GM12891 (cell line): ENCODE measurements around the gene IQGAP3.
A peak's percentile ranks its signal among the peaks of the same experiment; 100 is the strongest.

ENCODE experiments used
- DNase-seq: peaks from one replicate; pipeline ENCODE4 v3.0.0; 2011; ENCODE audit warnings: low spot score; ENCODE audit not compliant: insufficient read length
- FAIRE-seq: peaks from 2 replicates; lab custom pipeline; 2011; peaks lifted over from hg19 to GRCh38; lab: Jason Lieb, UNC
- PAX5 ChIP-seq: IDR thresholded peaks from 2 replicates; pipeline ENCODE4 v1.6.1; 2011; ENCODE audit warnings: low read length, moderate library complexity, mild to moderate bottlenecking; ENCODE audit not compliant: insufficient read depth, severe bottlenecking
- POLR2A ChIP-seq: IDR thresholded peaks from 2 replicates; pipeline ENCODE4 v1.6.1; 2011; ENCODE audit warnings: low read depth, low read length, control low read depth
- POLR2AphosphoS5 ChIP-seq: IDR thresholded peaks from 2 replicates; pipeline ENCODE4 v1.6.1; 2011; ENCODE audit warnings: low read depth, low read length, control low read depth
- POU2F2 ChIP-seq: IDR thresholded peaks from 2 replicates; pipeline ENCODE4 v1.6.1; 2011; ENCODE audit warnings: low read depth, mild to moderate bottlenecking, control low read depth, low read length, moderate library complexity
- SPI1 ChIP-seq: IDR thresholded peaks from 2 replicates; pipeline ENCODE4 v1.6.1; 2011; ENCODE audit warnings: low read depth, low read length, control low read depth
- TAF1 ChIP-seq: IDR thresholded peaks from 2 replicates; pipeline ENCODE4 v1.6.1; 2011; ENCODE audit warnings: low read depth, low read length, control low read depth

IQGAP3 gene

DNA sequence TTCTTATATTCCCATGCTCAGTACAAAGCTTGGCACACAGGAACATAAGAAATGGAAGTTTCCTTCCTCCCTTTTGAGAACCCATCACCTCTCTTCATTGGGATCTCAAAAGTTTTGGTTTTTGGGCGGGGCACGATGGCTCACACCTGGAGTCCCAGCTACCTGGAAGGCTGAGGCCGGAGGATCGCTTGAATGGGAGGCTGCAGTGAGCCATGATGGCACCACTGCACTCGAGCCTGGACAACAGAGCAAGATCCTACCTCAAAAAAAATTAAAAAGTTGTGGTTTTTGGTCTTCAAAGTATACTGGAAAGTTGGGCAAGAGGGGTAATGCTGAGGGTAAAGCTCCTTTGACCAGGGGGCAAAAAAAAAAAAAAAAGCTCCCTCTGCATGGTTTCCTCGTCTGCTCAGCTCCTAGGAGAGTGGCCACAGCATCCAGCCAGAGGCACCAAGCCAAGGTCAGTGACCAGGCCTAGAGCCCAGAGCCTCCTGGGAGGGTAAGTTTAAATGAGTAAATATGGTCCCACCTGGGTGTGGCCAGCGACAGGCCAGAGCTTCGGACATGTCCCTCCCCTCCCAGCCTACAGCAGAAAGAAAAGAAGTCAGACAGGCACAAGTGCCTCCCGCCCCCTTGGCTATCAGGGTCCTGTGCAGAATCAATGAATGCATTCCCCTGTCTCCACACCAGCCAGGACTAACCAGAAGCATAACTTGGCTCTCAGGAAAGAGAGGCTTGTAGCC is 76.8 kb downstream of the IQGAP3 start:
- no peak for TF ChIP-seq POLR2AphosphoS5
- no peak for TF ChIP-seq PAX5
- TF ChIP-seq POLR2A, result no peak
- no peak for TF ChIP-seq TAF1
- no peak for TF ChIP-seq POU2F2
- TF ChIP-seq SPI1, result no peak
- FAIRE-seq (no peak), DNase-seq (no peak)

DNA sequence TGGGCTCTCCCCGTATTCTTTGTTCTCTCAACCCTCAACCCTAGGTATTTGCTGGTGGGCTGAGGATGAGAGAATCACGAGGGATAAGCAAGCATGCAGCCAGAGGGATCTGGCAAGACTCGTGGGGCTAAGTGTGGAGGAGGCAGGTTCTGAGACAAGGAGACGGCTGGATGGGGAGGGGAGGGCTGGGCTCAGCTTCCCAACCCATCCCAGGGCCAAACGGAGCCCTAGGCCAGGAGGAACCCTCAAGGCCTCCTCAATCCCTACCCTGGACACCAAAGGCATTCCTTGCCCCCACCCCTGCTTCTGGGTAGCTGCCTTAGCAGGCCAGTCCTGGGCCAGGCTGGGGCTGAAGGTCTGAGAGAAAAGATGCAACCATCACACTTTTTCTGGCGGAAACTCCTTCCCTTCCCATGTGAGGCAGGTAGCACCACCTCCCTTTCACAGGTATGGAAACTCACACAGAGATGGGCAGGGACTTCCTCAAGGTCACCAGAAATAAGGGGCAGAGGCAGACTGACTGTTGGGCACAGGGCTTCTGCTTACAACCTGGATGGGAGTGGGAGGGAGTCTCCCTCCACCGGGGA is 78.0 kb downstream of the IQGAP3 start:
- DNase-seq (no peak), FAIRE-seq (no peak)
- TF ChIP-seq PAX5, result no peak
- no peak for TF ChIP-seq SPI1
- no peak for TF ChIP-seq TAF1
- no peak for TF ChIP-seq POU2F2
- no peak for TF ChIP-seq POLR2A
- TF ChIP-seq POLR2AphosphoS5, result no peak

DNA sequence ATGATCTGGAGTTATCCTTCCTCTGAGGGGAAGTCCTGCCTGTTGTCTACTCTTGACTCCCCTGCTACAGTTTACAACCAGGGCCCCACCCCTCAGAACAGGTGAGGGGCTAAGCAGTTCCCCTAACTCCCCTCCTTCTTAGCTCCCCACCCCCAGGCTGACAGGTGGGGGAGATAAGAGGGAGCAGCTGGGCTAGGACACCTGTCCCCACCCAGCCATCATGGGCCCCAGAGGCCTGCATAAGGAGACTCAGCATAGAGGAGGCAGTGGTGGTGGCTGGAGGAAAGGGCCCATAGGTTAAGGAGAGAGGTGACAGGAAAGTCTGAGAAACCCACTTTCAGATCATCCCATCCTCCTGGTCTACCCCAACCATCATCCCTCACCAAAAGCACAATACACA is 78.6 kb downstream of the IQGAP3 start:
- TF ChIP-seq POLR2A, result no peak
- no peak for TF ChIP-seq TAF1
- TF ChIP-seq POLR2AphosphoS5, result no peak
- TF ChIP-seq POU2F2, result no peak
- TF ChIP-seq SPI1, result no peak
- no peak for TF ChIP-seq PAX5
- DNase-seq, result no peak
- FAIRE-seq, result no peak

DNA sequence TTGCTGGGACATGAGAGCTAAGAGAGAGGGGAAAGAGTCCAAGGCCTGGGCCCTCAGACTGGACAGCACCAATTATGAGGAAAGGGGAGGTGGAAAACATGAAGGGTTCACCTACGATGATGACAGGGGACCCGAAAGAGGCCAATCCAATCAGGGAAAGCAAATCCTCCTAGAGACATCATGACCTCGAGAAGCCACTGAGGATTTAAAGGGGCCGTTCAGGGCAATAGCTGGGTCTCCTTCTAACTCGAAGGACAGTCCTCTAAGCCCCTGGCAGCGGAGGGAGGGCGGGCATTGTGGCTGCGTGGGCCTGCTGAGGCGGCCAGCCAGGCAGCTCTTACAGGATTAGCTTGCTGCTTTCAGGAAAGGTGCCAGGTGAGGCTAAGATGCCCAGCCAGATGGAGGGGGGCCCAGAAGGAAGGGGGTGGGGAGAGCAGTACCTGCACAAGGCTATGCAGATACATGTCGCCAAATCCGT is 79.2 kb downstream of the IQGAP3 start:
- no peak for DNase-seq
- FAIRE-seq, result peak; percentile 50
- TF ChIP-seq POLR2A, result no peak
- no peak for TF ChIP-seq TAF1
- no peak for TF ChIP-seq SPI1
- no peak for TF ChIP-seq POU2F2
- no peak for TF ChIP-seq PAX5
- TF ChIP-seq POLR2AphosphoS5, result no peak

DNA sequence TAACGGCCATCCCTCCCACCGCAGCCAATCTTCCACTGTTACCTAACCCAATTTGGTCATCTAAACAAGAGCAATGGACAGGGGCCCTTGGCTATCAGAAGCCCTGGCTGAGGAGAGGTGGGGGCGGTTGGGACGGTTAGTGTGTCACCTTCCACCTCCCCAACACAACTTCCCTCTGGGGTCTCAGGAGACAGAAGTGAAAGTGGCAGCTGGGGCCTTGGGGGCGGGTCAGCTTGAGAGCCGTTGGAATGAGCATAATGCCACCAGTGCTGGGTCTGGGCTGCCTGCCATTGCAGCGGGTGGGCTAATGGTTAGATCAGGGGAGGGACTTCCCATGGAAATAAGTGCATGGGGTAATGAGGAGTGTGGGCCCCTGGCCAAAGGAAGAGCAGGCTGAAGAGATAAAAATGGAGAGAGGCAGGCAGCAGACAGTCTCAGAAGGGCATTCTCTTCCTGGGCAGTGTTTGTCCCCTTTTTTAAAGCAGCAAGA is 79.7 kb downstream of the IQGAP3 start:
- FAIRE-seq, result no peak
- TF ChIP-seq TAF1 (no peak), PAX5 (no peak), POLR2A (no peak), POU2F2 (no peak), SPI1 (peak; percentile 73), POLR2AphosphoS5 (no peak)
- no peak for DNase-seq

DNA sequence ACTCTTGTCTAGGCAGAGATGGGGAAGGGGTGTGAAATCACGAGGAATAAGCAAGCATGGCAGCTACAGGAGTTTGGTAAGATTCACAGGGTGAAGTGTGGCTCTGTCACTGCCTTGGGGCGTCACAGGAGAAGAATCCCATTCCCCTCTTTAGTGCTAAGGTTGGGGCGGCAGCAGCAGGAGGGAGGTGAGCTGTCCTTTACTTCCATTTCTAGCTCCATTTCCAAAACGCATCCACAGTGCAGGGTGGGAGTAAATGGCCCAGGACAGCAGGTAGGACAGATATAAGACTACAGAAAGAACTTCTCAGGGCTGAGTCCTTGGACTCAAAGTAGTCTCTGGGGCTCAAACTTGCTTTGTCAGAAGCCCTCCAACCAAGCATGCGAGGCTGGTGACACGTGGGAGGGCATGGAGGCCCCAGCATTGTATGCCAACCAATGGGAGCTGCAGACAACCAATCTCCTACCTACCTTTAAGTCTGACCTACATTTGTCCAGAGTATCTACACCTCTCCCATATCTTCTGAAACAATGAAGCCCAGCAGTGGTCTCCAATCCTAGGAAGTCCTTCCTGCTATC is 80.3 kb downstream of the IQGAP3 start:
- DNase-seq (no peak), FAIRE-seq (peak; percentile 78)
- TF ChIP-seq TAF1, result no peak
- peak; percentile 44; the same call in 1 of the 2 replicates for TF ChIP-seq POLR2AphosphoS5
- TF ChIP-seq PAX5, result no peak
- TF ChIP-seq POLR2A, result no peak
- 0 out of 2 replicates have a peak, but pooled peaks have one; percentile 11 for TF ChIP-seq POU2F2
- TF ChIP-seq SPI1, result no peak

DNA sequence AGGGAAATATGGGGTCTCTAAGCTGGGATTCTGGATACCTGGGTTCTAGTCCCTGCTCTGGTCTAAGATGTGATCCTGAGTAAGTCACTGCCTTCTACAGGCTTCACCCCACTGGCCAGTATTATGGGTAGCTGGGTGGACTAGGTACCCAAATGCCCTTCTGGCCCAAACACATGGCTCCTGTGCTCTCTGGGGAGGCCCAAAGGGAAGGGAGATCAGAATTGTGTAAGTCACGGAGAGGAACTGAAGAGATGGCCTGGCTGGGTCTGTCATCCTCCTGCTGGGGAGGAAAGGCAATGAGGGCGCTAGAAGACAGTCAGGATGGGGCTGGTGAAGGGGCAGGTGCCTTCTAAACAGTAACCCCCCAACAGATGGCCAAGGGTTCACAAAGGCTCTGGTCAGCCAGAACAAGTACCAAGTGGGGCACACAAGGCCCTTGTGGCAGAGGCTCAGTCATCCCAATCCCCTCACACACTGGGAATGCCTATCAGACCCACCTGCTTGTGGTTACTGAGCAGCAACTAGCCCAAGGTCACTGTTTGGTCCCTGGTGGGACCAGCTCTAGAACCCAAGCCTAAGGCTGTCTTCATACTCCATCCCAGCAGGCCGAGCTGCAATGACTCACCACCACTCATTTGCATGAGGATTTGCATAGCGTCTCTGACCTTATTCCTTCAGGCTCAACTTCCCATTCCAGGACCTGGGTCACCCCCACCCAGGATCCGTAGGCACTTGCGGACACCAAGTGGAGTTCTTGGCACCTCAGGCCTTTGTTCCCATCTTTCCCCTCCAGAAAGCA is 81.0 kb downstream of the IQGAP3 start:
- no peak for TF ChIP-seq PAX5
- TF ChIP-seq POLR2A, result no peak
- no peak for TF ChIP-seq TAF1
- TF ChIP-seq POLR2AphosphoS5, result 0 out of 2 replicates have a peak, but pooled peaks have one; percentile 43
- peak; percentile 41 for TF ChIP-seq SPI1
- TF ChIP-seq POU2F2, result peak; percentile 100
- DNase-seq (no peak), FAIRE-seq (peak; percentile 81)

DNA sequence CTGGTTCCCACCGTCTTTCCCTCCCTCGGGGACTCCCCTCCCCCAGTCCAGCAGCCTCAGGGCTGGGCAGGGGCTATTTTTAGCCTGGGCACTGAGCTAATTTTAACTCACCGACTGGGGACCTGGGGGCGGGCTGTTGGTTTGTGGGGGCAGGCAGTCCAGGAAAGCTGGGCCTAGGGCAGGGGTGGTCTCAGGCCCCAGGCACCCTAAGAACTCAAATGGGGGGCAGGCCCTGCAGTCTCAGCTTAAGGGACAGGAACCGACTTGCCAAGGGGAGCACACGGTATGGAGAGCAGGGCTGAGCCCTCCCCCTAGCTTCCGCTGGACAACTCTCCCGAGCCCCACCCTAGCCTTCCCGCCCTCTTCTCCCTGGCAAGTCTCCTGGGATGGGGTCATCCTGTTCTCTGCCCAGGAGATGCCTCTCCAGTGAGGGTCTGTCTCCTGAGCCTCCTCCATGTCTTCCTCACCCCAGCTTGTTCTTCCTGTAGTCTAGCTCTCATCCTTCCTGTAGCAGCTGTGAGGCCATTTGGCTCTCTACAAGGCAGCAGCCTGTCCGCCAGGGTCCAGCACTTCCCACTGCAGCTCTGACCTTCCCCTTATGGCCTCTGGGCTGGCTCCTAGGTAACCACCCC is 81.8 kb downstream of the IQGAP3 start:
- FAIRE-seq, result no peak
- DNase-seq, result no peak
- TF ChIP-seq PAX5, result no peak
- TF ChIP-seq POU2F2, result no peak
